PC-9 (cell line): ENCODE data around the gene YY1. TPM values are rescaled to one million over a fixed set of nuclear protein-coding genes. Genes with fewer than 3 reads are reported as not detected.
A peak's percentile ranks its signal among the peaks of the same experiment; 100 is the strongest.
"Not testable (repeated sequence)": the region's sequence is repeated elsewhere in the genome, so short reads cannot be mapped to it uniquely, and the experiment has no call there.

Experiments
- BruUV-seq: library from RNA; stranded (reverse); fragments of 400-500 nt; replicated peaks from 2 replicates; lab custom pipeline; 2021; lab: Mats Ljungman, UMichigan
- CTCF ChIA-PET: fragments of 300-600 bp; sonication (Branson Sonifier 250); formaldehyde crosslinking; loops from one replicate; lab custom pipeline; 2022; ENCODE audit warnings: antibody characterized with exemption; lab: Charles Lee
- POLR2A ChIA-PET: fragments of 300-600 bp; sonication (Branson Sonifier 250); formaldehyde crosslinking; loops from one replicate; lab custom pipeline; 2022; ENCODE audit warnings: antibody characterized with exemption; ENCODE audit not compliant: unreplicated experiment; lab: Charles Lee
- DNase-seq, 2 experiments: peaks; one replicate each; pipeline versions ENCODE4 v3.0.0 to v3.0.0-alpha.2; 2015 to 2022; ENCODE audit warnings: mixed read lengths in 1 of 2
- H2AFZ ChIP-seq: fragments of 200-600 bp; sonication (generic); 2 replicates; pipeline ENCODE4 v1.8.1; 2017; ENCODE audit warnings: antibody characterized with exemption
- H3F3A ChIP-seq: fragments of 200-600 bp; sonication (generic); 2 replicates; pipeline ENCODE4 v1.8.1; 2017; ENCODE audit warnings: antibody characterized with exemption, mild to moderate bottlenecking, low read depth; ENCODE audit not compliant: insufficient read depth
- H3K27ac ChIP-seq: fragments of 200-600 bp; sonication (generic); 2 replicates; pipeline ENCODE4 v1.6.1; 2016; ENCODE audit warnings: mixed run types
- H3K27me3 ChIP-seq: fragments of 200-600 bp; sonication (generic); 2 replicates; pipeline ENCODE4 v1.6.1; 2016; ENCODE audit warnings: low read depth, mixed run types; ENCODE audit not compliant: insufficient read depth
- H3K36me3 ChIP-seq: fragments of 200-600 bp; sonication (generic); 2 replicates; pipeline ENCODE4 v1.6.1; 2016; ENCODE audit warnings: low read depth, mixed run types
- H3K4me1 ChIP-seq: fragments of 200-600 bp; sonication (generic); replicated peaks from 2 replicates; pipeline ENCODE4 v1.6.1; 2016; ENCODE audit warnings: mixed run types; ENCODE audit not compliant: insufficient read depth
- H3K4me2 ChIP-seq: fragments of 200-600 bp; sonication (generic); 2 replicates; pipeline ENCODE4 v1.6.1; 2017; ENCODE audit warnings: mixed run types
- H3K4me3 ChIP-seq: fragments of 200-600 bp; sonication (generic); 2 replicates; pipeline ENCODE4 v1.6.1; 2016; ENCODE audit warnings: mixed run types
- H3K79me2 ChIP-seq: fragments of 200-600 bp; sonication (generic); 2 replicates; pipeline ENCODE4 v1.6.1; 2017; ENCODE audit warnings: low read depth, mixed run types
- H3K9me2 ChIP-seq: fragments of 200-600 bp; sonication (generic); 2 replicates; pipeline ENCODE4 v1.8.1; 2017; ENCODE audit warnings: mild to moderate bottlenecking; ENCODE audit not compliant: insufficient read depth
- H3K9me3 ChIP-seq: fragments of 200-600 bp; sonication (generic); 2 replicates; pipeline ENCODE4 v1.8.1; 2016; ENCODE audit warnings: low read depth; ENCODE audit not compliant: insufficient read depth
- H4K20me1 ChIP-seq: fragments of 200-600 bp; sonication (generic); 2 replicates; pipeline ENCODE4 v1.8.1; 2017; ENCODE audit not compliant: insufficient read depth
- EZH2 ChIP-seq: fragments of 200-600 bp; sonication (generic); IDR thresholded peaks from 2 replicates; pipeline ENCODE4 v1.8.0; 2017; ENCODE audit warnings: antibody characterized with exemption, low read depth
- intact Hi-C: fragments of 100-400 bp; cut with micrococcal nuclease; formaldehyde crosslinking; loops from one replicate; pipeline ENCODE4 v1.10.0; 2022; ENCODE audit not compliant: unreplicated experiment
- total RNA-seq: library from RNA; stranded (reverse); gene quantifications from 2 replicates; pipeline ENCODE4 v1.2.3, GENCODE V29; 2021
- TF ChIP-seq, protein P1 (sequence below): fragments of 200-600 bp; sonication (generic); conservative IDR thresholded peaks from 2 replicates; pipeline ENCODE4 v1.6.1; 2017; ENCODE audit warnings: mixed run types, antibody characterized with exemption, mild to moderate bottlenecking, moderate library complexity

YY1 gene
- total RNA-seq, 1 experiment from 2014 or later, result 32.3 TPM

DNA sequence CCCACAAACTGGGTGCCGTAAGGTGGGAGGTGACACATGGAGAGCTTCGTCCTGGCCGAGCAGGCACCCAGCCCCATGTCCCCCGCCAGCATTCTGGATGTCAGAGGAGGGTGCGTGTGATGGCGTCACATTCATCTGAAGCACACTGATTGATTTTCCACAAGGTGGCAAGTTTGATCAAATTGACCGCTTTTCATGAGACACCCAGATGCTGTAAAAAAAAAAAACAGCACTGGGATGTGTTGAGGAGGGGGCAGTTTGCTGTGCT is 43.1 kb downstream of the YY1 start:
- DNase-seq, result no peak
- H3K27me3 ChIP-seq, result no peaks in the 10 kb centered on the region
- H3K4me1 ChIP-seq, result no peaks in the 10 kb centered on the region
- H2AFZ ChIP-seq, result no peak overlapping the region
- no peaks in the 10 kb centered on the region for H3K36me3 ChIP-seq
- intact Hi-C loops, result no loop called here
- no peak overlapping the region for H3K4me2 ChIP-seq
- H3K9me2 ChIP-seq, result no peaks in the 10 kb centered on the region
- CTCF ChIA-PET, result no interaction called here
- TF ChIP-seq, protein P1, sequence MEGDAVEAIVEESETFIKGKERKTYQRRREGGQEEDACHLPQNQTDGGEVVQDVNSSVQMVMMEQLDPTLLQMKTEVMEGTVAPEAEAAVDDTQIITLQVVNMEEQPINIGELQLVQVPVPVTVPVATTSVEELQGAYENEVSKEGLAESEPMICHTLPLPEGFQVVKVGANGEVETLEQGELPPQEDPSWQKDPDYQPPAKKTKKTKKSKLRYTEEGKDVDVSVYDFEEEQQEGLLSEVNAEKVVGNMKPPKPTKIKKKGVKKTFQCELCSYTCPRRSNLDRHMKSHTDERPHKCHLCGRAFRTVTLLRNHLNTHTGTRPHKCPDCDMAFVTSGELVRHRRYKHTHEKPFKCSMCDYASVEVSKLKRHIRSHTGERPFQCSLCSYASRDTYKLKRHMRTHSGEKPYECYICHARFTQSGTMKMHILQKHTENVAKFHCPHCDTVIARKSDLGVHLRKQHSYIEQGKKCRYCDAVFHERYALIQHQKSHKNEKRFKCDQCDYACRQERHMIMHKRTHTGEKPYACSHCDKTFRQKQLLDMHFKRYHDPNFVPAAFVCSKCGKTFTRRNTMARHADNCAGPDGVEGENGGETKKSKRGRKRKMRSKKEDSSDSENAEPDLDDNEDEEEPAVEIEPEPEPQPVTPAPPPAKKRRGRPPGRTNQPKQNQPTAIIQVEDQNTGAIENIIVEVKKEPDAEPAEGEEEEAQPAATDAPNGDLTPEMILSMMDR, result no peak
- no peak for TF ChIP-seq EZH2
- no TSS peak for BruUV-seq
- POLR2A ChIA-PET, result interaction anchor here (0.7 kb wide), 1 partner anchor 18 kb away, joined by 7 read pairs; no protein-coding TSS in a partner anchor
- H3K79me2 ChIP-seq, result peaks cover 32% of the 10 kb centered on the region; the same call in 1 of the 2 replicates
- no peak overlapping the region for H3K27ac ChIP-seq
- peaks cover 40% of the 10 kb centered on the region for H4K20me1 ChIP-seq
- no peak overlapping the region for H3K4me3 ChIP-seq
- peaks cover 3% of the 10 kb centered on the region; the same call in 1 of the 2 replicates for H3F3A ChIP-seq
- H3K9me3 ChIP-seq, result no peaks in the 10 kb centered on the region

DNA sequence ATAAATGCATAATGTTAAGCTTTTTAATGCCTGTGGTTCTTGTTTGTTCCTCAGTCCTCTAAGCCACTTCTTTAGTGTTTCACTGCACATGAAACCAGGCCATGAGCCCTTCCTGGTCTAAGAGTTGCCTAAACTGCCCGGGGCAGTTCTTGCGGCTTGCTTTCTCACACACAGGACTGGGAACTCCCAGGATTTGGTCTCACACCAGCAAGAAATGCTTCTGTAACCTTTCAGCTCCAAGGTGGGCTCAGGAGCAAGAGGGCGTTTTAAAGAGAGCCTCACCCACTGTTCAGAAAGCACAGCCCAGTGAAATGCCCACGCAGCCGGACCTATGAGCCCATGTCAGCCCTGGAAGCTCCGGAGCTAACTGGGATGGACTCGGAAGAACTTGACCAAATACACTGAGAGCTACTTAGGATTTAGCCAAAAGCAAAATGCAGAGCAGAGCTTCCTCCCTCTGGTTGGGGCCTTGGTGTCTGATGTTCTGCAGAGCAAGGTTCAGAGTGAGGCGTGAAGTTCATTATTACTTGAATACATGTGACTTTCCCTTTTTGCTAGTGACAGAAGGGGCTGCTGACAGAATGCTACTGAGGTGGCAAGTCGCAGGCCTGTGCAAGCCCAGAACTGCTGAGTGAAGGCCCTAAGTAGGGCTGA is 43.9 kb downstream of the YY1 start:
- BruUV-seq, result no TSS peak
- TF ChIP-seq, protein P1, result no peak
- no peak for TF ChIP-seq EZH2
- intact Hi-C loops, result no loop called here
- Histone ChIP-seq H3K27me3 (no peaks in the 10 kb centered on the region), H3K4me2 (no peak overlapping the region), H2AFZ (no peak overlapping the region), H3K9me2 (no peaks in the 10 kb centered on the region), H3K27ac (peak overlapping the region; percentile 23; the same call in 1 of the 2 replicates), H3K9me3 (no peaks in the 10 kb centered on the region), H3K4me3 (no peak overlapping the region), H3F3A (peaks cover 3% of the 10 kb centered on the region; the same call in 1 of the 2 replicates), H4K20me1 (peaks cover 31% of the 10 kb centered on the region), H3K4me1 (no peaks in the 10 kb centered on the region), H3K36me3 (no peaks in the 10 kb centered on the region), H3K79me2 (peaks cover 23% of the 10 kb centered on the region; the same call in 1 of the 2 replicates)
- POLR2A ChIA-PET, result no interaction called here
- DNase-seq, result peak in 1 of 2 experiments; percentile 17
- CTCF ChIA-PET, result no interaction called here

DNA sequence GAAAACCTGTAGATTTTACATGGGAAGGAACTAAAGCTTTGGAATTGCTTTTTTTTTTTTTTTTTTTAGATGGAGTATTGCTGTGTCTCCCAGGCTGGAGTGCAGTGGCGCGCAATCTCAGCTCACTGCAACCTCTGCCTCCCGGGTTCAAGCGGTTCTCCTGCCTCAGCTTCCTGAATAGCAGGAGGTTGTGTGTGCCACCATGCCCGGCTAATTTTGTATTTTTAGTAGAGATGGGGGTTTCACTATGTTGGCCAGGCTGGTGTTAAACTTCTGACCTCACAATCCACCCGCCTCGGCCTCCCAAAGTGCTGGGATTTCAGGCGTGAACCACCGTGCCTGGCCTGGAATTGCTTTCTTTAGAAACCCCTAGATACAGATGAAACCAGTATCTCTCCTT is 44.5 kb downstream of the YY1 start:
- BruUV-seq, CTCF ChIA-PET, H3K9me3 ChIP-seq, H2AFZ ChIP-seq, H3K27me3 ChIP-seq, H3K4me1 ChIP-seq, H3K9me2 ChIP-seq, H3F3A ChIP-seq, H3K4me3 ChIP-seq, POLR2A ChIA-PET, H3K36me3 ChIP-seq, intact Hi-C loops, DNase-seq, H3K4me2 ChIP-seq: not testable (repeated sequence)
- peaks cover 19% of the 10 kb centered on the region; the same call in 1 of the 2 replicates for H3K79me2 ChIP-seq
- H3K27ac ChIP-seq, result peak overlapping the region; percentile 23; the same call in 1 of the 2 replicates
- peaks cover 29% of the 10 kb centered on the region for H4K20me1 ChIP-seq
